ENCODE measurements around the gene PTPRN.

- TF ChIP-seq CTCF (conservative IDR thresholded peaks at IDR 0.05) (no peak), EZH2 (IDR thresholded peaks at IDR 0.05; ENCODE audit: low read depth) (no peak)
Observed at GRCh38 chr2:219314804-219315468, 5.7 kb upstream of the PTPRN start.
